Measurements from ENCODE around the gene PLD4.

GRCh38 chr14:104886690-104887622 lies 37.7 kb upstream of the PLD4 start:
- no peak for TF ChIP-seq EZH2 (IDR thresholded peaks at IDR 0.05; ENCODE audit: borderline replicate concordance)
- TF ChIP-seq, protein P1, sequence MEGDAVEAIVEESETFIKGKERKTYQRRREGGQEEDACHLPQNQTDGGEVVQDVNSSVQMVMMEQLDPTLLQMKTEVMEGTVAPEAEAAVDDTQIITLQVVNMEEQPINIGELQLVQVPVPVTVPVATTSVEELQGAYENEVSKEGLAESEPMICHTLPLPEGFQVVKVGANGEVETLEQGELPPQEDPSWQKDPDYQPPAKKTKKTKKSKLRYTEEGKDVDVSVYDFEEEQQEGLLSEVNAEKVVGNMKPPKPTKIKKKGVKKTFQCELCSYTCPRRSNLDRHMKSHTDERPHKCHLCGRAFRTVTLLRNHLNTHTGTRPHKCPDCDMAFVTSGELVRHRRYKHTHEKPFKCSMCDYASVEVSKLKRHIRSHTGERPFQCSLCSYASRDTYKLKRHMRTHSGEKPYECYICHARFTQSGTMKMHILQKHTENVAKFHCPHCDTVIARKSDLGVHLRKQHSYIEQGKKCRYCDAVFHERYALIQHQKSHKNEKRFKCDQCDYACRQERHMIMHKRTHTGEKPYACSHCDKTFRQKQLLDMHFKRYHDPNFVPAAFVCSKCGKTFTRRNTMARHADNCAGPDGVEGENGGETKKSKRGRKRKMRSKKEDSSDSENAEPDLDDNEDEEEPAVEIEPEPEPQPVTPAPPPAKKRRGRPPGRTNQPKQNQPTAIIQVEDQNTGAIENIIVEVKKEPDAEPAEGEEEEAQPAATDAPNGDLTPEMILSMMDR (IDR thresholded peaks at IDR 0.05; ENCODE audit: poor library complexity) = no peak
